Hepatocyte (in vitro differentiated cells): ENCODE measurements around the gene SPRN. TPM values are rescaled to one million over a fixed set of nuclear protein-coding genes. Genes with fewer than 3 reads are reported as not detected.
A peak's percentile ranks its signal among the peaks of the same experiment; 100 is the strongest.
"Not testable (repeated sequence)": the region's sequence is repeated elsewhere in the genome, so short reads cannot be mapped to it uniquely, and the experiment has no call there.

ENCODE experiments used
- DNase-seq: peaks from one replicate; pipeline ENCODE4 v3.0.0-alpha.2; 2016; ENCODE audit warnings: low spot score
- H2AFZ ChIP-seq: fragments of 200-600 bp; sonication (generic); 2 replicates; pipeline ENCODE4 v1.6.0; 2016; ENCODE audit warnings: antibody characterized with exemption, mild to moderate bottlenecking
- H3K27ac ChIP-seq: fragments of 200-600 bp; sonication (generic); 2 replicates; pipeline ENCODE4 v1.5.1; 2016; ENCODE audit warnings: mild to moderate bottlenecking
- H3K27me3 ChIP-seq: fragments of 200-600 bp; sonication (generic); 2 replicates; pipeline ENCODE4 v1.6.1; 2016
- H3K36me3 ChIP-seq: fragments of 200-600 bp; sonication (generic); replicated peaks from 2 replicates; pipeline ENCODE4 v1.5.1; 2016; ENCODE audit warnings: low read depth; ENCODE audit not compliant: insufficient read depth
- H3K4me1 ChIP-seq: fragments of 200-600 bp; sonication (generic); 2 replicates; pipeline ENCODE4 v1.5.1; 2016; ENCODE audit warnings: mild to moderate bottlenecking, moderate library complexity; ENCODE audit not compliant: insufficient read depth
- H3K4me2 ChIP-seq: fragments of 200-600 bp; sonication (generic); 2 replicates; pipeline ENCODE4 v1.6.0; 2016
- H3K4me3 ChIP-seq: fragments of 200-600 bp; sonication (generic); 2 replicates; pipeline ENCODE4 v1.5.1; 2016; ENCODE audit warnings: mild to moderate bottlenecking
- H3K79me2 ChIP-seq: fragments of 200-600 bp; sonication (generic); 2 replicates; pipeline ENCODE4 v1.6.0; 2017; ENCODE audit warnings: mild to moderate bottlenecking
- H3K9me2 ChIP-seq: fragments of 200-600 bp; sonication (generic); replicated peaks from 2 replicates; pipeline ENCODE4 v1.6.0; 2017; ENCODE audit warnings: mild to moderate bottlenecking; ENCODE audit not compliant: insufficient read depth
- H3K9me3 ChIP-seq: fragments of 200-600 bp; sonication (generic); 2 replicates; pipeline ENCODE4 v1.5.1; 2016; ENCODE audit warnings: low read depth, mild to moderate bottlenecking
- H4K20me1 ChIP-seq: fragments of 200-600 bp; sonication (generic); 2 replicates; pipeline ENCODE4 v1.6.0; 2016; ENCODE audit warnings: mild to moderate bottlenecking; ENCODE audit not compliant: insufficient read depth, poor library complexity, severe bottlenecking
- CTCF ChIP-seq: fragments of 200-600 bp; sonication (generic); IDR thresholded peaks from 2 replicates; pipeline ENCODE4 v1.5.1; 2016; ENCODE audit warnings: antibody characterized with exemption, mild to moderate bottlenecking; ENCODE audit not compliant: poor library complexity
- EZH2 ChIP-seq: fragments of 200-600 bp; sonication (generic); IDR thresholded peaks from 2 replicates; pipeline ENCODE4 v1.6.1; 2016; ENCODE audit warnings: antibody characterized with exemption, mild to moderate bottlenecking, borderline replicate concordance
- EZH2phosphoT487 ChIP-seq: fragments of 200-600 bp; sonication (generic); IDR thresholded peaks from one replicate; pipeline ENCODE4 v1.6.1; 2018; ENCODE audit warnings: antibody characterized with exemption, mild to moderate bottlenecking, low read depth, moderate library complexity; ENCODE audit not compliant: unreplicated experiment, severe bottlenecking
- WGBS: methylation state at CpG from one replicate; pipeline ENCODE4 v1.1.6; 2016; ENCODE audit warnings: low lambda C conversion rate; ENCODE audit errors: missing lambda C conversion rate; 5-methylcytosine and 5-hydroxymethylcytosine counted together
- polyA plus RNA-seq: library from polyadenylated mRNA; unstranded; fragments of >200 nt; fragmentation: Nextera tagmentation; extraction: Ambion mirVana; gene quantifications from 2 replicates; pipeline ENCODE4 v1.2.1, GENCODE V29; 2016
- total RNA-seq: library from RNA; depleted of rRNA; stranded (reverse); fragments of >200 nt; gene quantifications from 2 replicates; pipeline ENCODE4 v1.2.3, GENCODE V29; 2014

The SPRN gene
- total and polyA plus RNA-seq, 2 experiments from 2014 or later = 0.97 to 2.7 TPM

DNA sequence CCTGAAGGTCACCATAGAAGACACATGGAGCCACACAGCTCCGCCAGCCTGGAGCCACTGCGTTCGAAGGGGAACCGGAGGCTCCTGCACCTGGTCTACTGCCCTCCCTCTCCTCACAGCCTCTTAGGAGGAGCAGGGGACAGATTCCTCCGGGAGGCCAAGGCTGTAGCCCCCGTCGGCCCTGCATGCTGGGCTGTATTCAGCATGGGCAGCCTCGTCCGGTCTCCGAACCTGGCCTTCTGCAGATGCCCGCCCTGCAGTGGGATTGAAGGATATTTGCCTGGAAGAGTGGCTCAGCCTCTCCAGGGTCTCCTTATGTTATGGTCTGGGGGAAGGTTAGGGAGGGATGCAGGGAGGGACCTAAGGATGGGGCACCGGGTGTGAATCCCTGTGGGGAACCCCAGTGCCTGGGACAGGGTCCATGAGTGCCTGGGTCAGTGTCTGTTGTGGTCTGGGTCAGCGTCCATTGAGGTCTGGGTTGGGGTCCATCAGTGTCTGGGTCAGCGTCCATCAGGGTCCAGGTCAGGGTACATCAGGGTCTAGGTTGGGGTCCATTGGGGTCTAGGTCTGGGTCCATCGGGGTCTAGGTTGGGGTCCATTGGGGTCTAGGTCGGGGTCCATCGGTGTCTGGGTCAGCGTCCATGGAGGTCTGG, 16.3 kb upstream of the SPRN start:
- no peak overlapping the region for H3K4me2 ChIP-seq
- H3K4me1 ChIP-seq = no peaks in the 10 kb centered on the region
- no peak for TF ChIP-seq CTCF
- no peak for TF ChIP-seq EZH2phosphoT487
- no peak for TF ChIP-seq EZH2
- H3K27me3 ChIP-seq = no peaks in the 10 kb centered on the region
- no peak overlapping the region for H3K27ac ChIP-seq
- no peaks in the 10 kb centered on the region for H3K9me3 ChIP-seq
- H3K4me3 ChIP-seq = no peak overlapping the region
- DNase-seq = peak; percentile 1
- no peaks in the 10 kb centered on the region for H3K36me3 ChIP-seq
- H2AFZ ChIP-seq = no peak overlapping the region
- H4K20me1 ChIP-seq = no peaks in the 10 kb centered on the region
- no peaks in the 10 kb centered on the region for H3K9me2 ChIP-seq
- 94% methylated on average over 17 of the region's 18 CpGs for WGBS
- no peaks in the 10 kb centered on the region for H3K79me2 ChIP-seq

GRCh38 chr10:133439517-133440461, 15.4 kb upstream of the SPRN start:
- peak; percentile 2 for DNase-seq
- no peak for TF ChIP-seq CTCF
- TF ChIP-seq EZH2phosphoT487 = no peak
- no peak for TF ChIP-seq EZH2
- WGBS = 89% methylated on average over 25 of the region's 25 CpGs

GRCh38 chr10:133438711-133439273, 14.4 kb upstream of the SPRN start:
- H3K27ac ChIP-seq = no peak overlapping the region
- H3K36me3 ChIP-seq = no peaks in the 10 kb centered on the region
- 61% methylated on average over 11 of the region's 11 CpGs for WGBS
- DNase-seq = no peak
- H3K4me1 ChIP-seq = no peaks in the 10 kb centered on the region
- H3K79me2 ChIP-seq = no peaks in the 10 kb centered on the region
- no peaks in the 10 kb centered on the region for H3K27me3 ChIP-seq
- H3K4me2 ChIP-seq = no peak overlapping the region
- no peak for TF ChIP-seq EZH2phosphoT487
- no peak for TF ChIP-seq CTCF
- H3K9me3 ChIP-seq = no peaks in the 10 kb centered on the region
- H3K9me2 ChIP-seq = no peaks in the 10 kb centered on the region
- no peak overlapping the region for H3K4me3 ChIP-seq
- H2AFZ ChIP-seq = no peak overlapping the region
- H4K20me1 ChIP-seq = no peaks in the 10 kb centered on the region

More at GRCh38 chr10:133439517-133440461, 15.4 kb upstream of the SPRN start:
- Histone ChIP-seq H3K36me3 (no peaks in the 10 kb centered on the region), H3K4me3 (no peak overlapping the region), H3K27me3 (no peaks in the 10 kb centered on the region), H3K27ac (no peak overlapping the region), H3K9me2 (no peaks in the 10 kb centered on the region), H4K20me1 (no peaks in the 10 kb centered on the region), H3K79me2 (no peaks in the 10 kb centered on the region), H3K4me1 (no peaks in the 10 kb centered on the region), H2AFZ (no peak overlapping the region), H3K9me3 (no peaks in the 10 kb centered on the region), H3K4me2 (no peak overlapping the region)

DNA sequence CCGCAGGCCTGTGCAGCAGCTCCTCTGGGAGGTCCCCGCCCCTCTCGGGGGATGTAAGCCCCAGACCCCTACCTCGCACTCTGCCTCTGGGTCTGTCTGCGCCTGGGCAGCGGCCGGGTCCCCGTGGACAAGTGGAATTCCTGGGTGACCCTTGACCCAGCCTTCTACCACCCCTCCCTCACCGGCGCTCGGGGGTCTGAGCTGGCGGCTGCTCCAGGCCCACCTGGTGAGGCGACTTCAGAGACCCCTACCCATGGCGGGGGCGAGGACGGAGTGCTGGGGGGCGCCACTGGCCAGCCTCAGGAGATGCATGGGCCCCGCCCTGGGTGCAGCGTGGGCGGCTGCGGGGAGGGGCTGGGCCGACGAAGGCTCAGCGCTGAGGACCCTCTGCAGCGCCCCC, 8.4 kb upstream of the SPRN start:
- not testable (repeated sequence) for H3K27me3 ChIP-seq, H4K20me1 ChIP-seq, H3K27ac ChIP-seq, H3K79me2 ChIP-seq, H3K4me1 ChIP-seq, H2AFZ ChIP-seq, H3K36me3 ChIP-seq, H3K9me2 ChIP-seq, H3K4me2 ChIP-seq, DNase-seq, H3K4me3 ChIP-seq, H3K9me3 ChIP-seq
- WGBS = 100% methylated on average over 1 of the region's 25 CpGs

GRCh38 chr10:133431888-133432613, 7.6 kb upstream of the SPRN start:
- not testable (repeated sequence) for H3K27ac ChIP-seq, H3K36me3 ChIP-seq, H3K27me3 ChIP-seq, H3K9me3 ChIP-seq, H3K4me1 ChIP-seq, H2AFZ ChIP-seq, H3K79me2 ChIP-seq, H3K4me3 ChIP-seq, H3K4me2 ChIP-seq, H4K20me1 ChIP-seq, DNase-seq, H3K9me2 ChIP-seq
- 76% methylated on average over 8 of the region's 9 CpGs for WGBS
